ENCODE measurements around the gene AP1M1.

AP1M1 gene

DNA sequence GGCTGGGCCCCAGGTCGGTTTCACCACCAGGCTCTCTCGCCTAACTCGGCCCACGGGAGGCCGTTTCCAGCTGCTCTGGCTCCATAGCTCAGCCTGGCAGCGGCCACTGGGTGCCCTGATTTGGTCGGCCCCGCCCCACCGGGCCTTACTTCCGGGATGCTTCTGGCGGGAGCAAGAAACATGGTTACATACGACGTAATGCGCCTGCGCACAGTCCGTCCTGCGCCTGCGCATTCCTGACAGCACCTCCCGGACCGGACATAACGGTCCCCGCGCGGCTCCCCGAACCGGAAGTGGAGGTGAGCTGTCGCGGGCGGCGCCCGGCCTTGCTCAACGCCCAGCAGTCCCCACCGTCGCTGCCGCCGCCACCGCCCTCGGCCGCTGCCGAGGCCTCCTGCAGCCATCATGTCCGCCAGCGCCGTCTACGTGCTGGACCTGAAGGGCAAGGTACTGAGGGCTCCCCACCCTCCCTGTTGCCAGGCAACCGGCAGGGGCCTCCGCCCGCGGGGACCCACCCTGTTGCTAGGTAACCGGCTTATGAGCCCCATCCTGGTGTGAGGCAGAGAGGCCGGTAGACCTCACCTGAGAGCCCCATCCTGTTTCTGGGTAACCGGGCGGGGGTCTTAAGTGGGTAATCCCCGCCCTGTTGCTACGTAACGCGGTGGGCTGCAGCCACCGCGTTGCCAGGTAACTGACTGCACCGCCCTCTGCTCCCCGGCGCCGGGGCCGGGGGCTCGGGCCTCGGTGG, at the start of gene AP1M1:
TSS of gene AP1M1 (plus strand) at position 290 of the 748 bp plus-strand sequence. CDS start at position 406, 116 bp downstream.
- ChIA-PET POLR2A (ENCODE audit: low non-redundant PET) (interaction anchor here (0.8 to 1.4 kb wide), 3 partner anchors 9 to 156 kb away, joined by 4 read pairs; partner anchors contain the start of gene FAM32A), CTCF (no interaction called here)
- TF ChIP-seq, protein P1, sequence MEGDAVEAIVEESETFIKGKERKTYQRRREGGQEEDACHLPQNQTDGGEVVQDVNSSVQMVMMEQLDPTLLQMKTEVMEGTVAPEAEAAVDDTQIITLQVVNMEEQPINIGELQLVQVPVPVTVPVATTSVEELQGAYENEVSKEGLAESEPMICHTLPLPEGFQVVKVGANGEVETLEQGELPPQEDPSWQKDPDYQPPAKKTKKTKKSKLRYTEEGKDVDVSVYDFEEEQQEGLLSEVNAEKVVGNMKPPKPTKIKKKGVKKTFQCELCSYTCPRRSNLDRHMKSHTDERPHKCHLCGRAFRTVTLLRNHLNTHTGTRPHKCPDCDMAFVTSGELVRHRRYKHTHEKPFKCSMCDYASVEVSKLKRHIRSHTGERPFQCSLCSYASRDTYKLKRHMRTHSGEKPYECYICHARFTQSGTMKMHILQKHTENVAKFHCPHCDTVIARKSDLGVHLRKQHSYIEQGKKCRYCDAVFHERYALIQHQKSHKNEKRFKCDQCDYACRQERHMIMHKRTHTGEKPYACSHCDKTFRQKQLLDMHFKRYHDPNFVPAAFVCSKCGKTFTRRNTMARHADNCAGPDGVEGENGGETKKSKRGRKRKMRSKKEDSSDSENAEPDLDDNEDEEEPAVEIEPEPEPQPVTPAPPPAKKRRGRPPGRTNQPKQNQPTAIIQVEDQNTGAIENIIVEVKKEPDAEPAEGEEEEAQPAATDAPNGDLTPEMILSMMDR (conservative IDR thresholded peaks at IDR 0.05; ENCODE audit: low read depth) = no peak
- DNase-seq (ENCODE audit: low spot score) = peak; percentile 99
- peak within 1 kb of the TSS; percentile 81 for H3K27ac ChIP-seq

DNA sequence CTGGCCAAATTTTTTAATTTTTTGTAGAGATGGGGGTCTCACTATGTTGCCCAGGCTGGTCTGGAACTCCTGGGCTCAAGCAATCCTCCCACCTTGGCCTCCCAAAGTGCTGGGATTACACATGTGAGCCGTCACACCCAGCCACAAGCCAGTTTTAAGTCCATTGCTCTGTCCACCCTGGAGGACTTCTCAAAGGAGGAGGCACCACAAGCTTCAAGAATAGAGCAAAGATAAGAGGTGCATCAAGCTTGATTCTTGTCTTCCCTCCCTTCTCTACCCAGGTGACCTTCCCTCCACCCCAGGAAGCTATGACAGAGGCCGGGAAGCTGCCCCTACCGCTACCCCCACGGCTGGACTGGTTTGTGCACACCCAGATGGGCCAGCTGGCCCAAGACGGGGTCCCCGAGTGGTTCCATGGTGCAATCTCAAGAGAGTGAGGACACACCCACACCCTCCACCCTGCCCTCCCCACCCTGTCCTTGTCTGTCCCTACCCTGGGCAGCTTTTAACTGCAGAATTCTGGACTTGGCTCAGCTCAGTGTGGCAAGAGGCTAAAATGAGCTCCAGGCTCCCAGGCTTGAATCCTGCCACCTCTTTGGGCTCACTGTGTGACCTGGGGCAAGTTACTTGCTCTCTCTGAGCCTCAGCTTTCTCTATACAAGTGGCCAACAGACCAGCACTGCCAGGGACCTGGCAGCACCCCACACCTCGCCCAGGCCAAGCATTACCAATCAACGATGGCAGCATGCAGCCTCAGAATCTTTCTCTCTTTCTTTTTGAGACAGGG, 49.1 kb upstream of the AP1M1 start:
- DNase-seq (ENCODE audit: low spot score) = no peak
- ChIA-PET POLR2A (ENCODE audit: low non-redundant PET) (interaction anchor here (0.7 kb wide), 1 partner anchor 1872 kb away, joined by 4 read pairs; no protein-coding TSS in a partner anchor), CTCF (interaction anchor here (0.6 kb wide), 1 partner anchor 9 kb away, joined by 5 read pairs; no protein-coding TSS in a partner anchor)
- H3K27ac ChIP-seq = peak overlapping the region; percentile 20
- TF ChIP-seq, protein P1 (conservative IDR thresholded peaks at IDR 0.05; ENCODE audit: low read depth) = no peak

DNA sequence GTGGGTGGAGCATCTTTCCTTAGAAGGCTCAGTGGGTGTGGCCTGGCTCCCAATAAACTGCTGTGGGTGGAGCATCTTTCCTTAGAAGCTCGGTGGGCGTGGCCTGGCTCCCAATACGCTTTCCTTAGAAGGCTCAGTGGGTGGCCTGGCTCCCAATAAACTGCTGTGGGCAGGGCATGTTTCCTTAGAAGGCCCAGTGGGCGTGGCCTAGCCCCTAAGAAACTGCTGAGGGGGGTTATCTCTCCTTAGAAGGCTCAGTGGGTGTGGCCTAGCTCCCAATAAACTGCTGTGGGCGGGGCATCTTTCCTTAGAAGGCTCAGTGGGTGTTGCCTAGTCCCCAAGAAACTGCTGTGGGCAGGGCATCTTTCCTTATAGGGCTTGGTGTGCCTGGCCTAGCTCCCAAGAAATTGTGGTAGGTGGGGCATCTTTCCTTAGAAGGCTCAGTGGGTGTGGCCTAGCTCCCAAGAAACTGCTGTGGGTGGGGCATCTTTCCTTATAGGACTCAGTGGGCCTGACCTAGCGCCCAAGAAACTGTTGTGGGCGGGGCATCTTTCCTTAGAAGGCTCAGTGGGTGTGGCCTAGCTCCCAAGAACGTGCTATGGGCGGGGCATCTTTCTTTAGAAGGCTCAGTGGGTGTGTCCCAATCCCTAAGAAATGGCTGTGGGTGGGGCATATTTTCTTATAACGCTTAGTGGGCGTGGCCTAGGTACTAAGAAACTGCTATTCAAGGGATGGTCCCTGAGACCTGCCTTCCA, 44.0 kb upstream of the AP1M1 start:
- CTCF ChIA-PET = no interaction called here
- TF ChIP-seq, protein P1 (conservative IDR thresholded peaks at IDR 0.05; ENCODE audit: low read depth) = no peak
- H3K27ac ChIP-seq = no peak overlapping the region
- POLR2A ChIA-PET (ENCODE audit: low non-redundant PET) = no interaction called here
- DNase-seq (ENCODE audit: low spot score) = no peak

DNA sequence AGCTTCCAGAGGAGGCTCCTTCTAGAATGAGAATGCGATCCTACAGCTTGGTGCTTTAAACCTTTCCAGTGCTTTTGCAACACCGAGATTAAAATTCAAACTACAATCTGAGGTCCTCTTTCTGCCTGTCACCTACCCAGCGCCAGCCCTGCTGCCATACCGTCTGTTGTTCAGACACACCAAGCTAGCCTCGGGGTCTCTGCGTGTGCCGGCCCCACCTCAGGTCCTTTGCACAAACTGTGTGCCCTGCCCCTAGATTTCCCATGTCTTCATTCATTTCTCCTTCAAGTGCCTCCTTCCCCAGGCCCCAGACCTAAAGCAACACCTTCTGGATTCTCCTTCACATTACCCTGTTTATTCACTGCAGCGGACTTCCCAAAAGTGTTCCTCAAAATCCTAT, 43.2 kb upstream of the AP1M1 start:
- ChIA-PET CTCF (no interaction called here), POLR2A (ENCODE audit: low non-redundant PET) (no interaction called here)
- TF ChIP-seq, protein P1 (conservative IDR thresholded peaks at IDR 0.05; ENCODE audit: low read depth) = no peak
- no peak overlapping the region for H3K27ac ChIP-seq
- no peak for DNase-seq (ENCODE audit: low spot score)

DNA sequence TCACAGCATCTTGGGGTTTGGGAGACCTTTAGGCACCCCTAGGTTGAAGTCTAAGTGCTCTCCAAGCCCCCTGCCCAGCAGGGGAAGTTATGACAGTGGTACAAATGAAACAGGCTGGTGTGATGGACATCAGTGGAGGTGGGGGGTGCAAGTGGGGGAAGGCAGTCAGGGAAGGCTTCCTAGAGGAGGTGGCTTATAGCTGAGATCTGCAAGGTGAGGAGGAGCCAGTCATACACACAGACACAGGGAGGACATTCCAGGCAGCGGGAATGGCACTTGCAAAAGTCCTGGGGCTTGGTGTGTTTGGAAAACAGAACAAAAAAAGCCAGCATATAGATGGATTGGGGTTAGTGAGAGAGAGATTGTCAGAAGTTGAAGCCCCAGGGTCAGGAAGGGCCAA, 42.6 kb upstream of the AP1M1 start:
- POLR2A ChIA-PET (ENCODE audit: low non-redundant PET) = no interaction called here
- DNase-seq (ENCODE audit: low spot score) = no peak
- TF ChIP-seq, protein P1 (conservative IDR thresholded peaks at IDR 0.05; ENCODE audit: low read depth) = no peak
- H3K27ac ChIP-seq = no peak overlapping the region
- CTCF ChIA-PET = interaction anchor here (0.6 kb wide), 1 partner anchor 113 kb away, joined by 3 read pairs; no protein-coding TSS in a partner anchor

DNA sequence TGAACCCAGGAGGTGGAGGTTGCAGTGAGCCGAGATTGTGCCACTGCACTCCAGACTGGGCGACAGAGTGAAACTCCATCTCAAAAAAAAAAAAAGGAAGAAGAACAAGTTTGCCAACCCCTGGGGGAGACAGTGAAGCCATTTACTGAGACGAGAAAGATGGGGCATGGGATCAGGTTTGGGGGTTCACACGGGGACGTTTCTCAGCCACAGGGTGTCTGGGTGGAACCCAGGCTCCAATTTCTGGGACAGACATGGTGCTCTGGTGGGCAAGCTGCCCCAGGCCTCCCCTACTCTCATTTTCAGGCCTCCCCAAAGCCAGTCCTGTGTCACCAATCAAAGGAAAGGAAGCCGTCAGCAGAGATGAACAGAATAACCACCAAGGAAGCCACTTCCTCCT, 40.8 kb upstream of the AP1M1 start:
- TF ChIP-seq, protein P1 (conservative IDR thresholded peaks at IDR 0.05; ENCODE audit: low read depth) = no peak
- POLR2A ChIA-PET (ENCODE audit: low non-redundant PET) = interaction anchor here (0.6 kb wide), 1 partner anchor 72 kb away, joined by 6 read pairs; no protein-coding TSS in a partner anchor
- no peak for DNase-seq (ENCODE audit: low spot score)
- H3K27ac ChIP-seq = no peak overlapping the region
- CTCF ChIA-PET = interaction anchor here (0.7 kb wide), 1 partner anchor 581 kb away, joined by 3 read pairs; no protein-coding TSS in a partner anchor

All from RWPE1 (cell line).